A673 (cell line): ENCODE data around the gene SPATS2L.

Experiments
- EZH2 ChIP-seq: fragments of 200-600 bp; sonication (generic); IDR thresholded peaks from 2 replicates; pipeline ENCODE4 v1.6.1; 2017; ENCODE audit warnings: borderline replicate concordance, low read depth, mild to moderate bottlenecking, mixed read lengths, antibody characterized with exemption, low read length; ENCODE audit not compliant: poor library complexity, severe bottlenecking
- TF ChIP-seq, protein P1 (sequence below): fragments of 300-800, 200-600 bp; sonication (generic); conservative IDR thresholded peaks from 2 replicates; pipeline ENCODE4 v1.5.1; 2017; ENCODE audit warnings: low read depth, mild to moderate bottlenecking, antibody characterized with exemption, low read length, moderate library complexity, mixed read lengths

DNA sequence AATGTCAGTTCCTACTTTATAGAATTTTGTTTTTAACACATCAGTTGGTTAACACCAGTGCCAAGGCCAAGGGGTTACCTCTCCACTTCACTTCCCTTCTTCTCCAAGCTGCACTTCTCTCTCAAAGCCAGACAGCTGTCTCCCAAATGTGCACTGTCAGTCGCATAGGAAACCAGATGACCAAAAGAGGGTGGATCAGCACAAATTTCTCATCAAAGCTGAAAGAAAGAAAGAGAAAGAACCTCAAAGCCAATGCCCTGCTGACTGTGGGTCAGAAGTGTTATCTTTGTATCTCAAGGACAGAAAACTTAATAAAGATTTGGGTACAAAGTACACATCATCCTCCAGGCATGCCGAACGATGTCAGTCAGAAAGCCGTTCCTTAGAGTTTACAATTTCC lies 32.2 kb downstream of the SPATS2L start:
- TF ChIP-seq, protein P1, sequence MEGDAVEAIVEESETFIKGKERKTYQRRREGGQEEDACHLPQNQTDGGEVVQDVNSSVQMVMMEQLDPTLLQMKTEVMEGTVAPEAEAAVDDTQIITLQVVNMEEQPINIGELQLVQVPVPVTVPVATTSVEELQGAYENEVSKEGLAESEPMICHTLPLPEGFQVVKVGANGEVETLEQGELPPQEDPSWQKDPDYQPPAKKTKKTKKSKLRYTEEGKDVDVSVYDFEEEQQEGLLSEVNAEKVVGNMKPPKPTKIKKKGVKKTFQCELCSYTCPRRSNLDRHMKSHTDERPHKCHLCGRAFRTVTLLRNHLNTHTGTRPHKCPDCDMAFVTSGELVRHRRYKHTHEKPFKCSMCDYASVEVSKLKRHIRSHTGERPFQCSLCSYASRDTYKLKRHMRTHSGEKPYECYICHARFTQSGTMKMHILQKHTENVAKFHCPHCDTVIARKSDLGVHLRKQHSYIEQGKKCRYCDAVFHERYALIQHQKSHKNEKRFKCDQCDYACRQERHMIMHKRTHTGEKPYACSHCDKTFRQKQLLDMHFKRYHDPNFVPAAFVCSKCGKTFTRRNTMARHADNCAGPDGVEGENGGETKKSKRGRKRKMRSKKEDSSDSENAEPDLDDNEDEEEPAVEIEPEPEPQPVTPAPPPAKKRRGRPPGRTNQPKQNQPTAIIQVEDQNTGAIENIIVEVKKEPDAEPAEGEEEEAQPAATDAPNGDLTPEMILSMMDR = no peak
- no peak for TF ChIP-seq EZH2
